ENCODE results near the gene CLASP1.
"Not testable (repeated sequence)": the region's sequence is repeated elsewhere in the genome, so short reads cannot be mapped to it uniquely, and the experiment has no call there.

CLASP1 gene

DNA sequence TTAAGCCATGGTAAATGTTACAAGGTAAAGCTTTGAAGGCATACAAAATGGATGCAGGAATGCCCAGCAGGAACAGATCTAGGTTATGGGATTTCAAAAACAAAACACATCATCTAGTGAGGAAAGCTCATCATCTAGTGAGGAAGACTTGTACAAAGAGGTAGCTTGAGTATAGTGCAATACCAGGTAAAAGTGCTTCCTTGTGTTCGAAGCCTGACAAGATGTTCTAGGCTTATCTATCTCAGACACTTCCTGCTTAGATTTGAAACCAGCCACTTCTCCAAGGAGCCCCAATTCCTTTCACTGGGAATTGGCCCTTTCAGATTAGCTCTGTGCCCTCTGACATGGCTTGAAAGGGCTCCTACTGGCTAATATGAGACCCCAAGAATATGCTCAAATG is 73.0 kb downstream of the CLASP1 start:
- DNase-seq, result no peak

DNA sequence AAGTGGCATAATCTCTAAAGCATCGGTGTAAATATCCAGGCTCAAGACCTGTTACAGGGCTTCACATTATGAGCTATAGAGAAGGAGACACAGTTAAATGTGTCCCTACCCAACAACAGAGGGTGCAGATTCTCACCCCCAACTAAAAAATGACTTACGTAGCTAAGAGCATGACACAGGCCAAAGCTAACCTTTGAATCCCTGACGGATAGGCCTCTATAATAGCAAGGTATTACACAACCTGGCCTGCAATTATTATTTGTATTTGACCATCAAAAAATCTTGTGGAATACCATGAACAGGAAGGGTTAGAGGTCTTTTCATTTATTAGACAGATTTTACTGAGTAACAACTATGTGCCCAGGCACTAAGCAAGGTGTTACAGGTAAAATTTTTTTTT is 73.5 kb downstream of the CLASP1 start:
- DNase-seq, result no peak

DNA sequence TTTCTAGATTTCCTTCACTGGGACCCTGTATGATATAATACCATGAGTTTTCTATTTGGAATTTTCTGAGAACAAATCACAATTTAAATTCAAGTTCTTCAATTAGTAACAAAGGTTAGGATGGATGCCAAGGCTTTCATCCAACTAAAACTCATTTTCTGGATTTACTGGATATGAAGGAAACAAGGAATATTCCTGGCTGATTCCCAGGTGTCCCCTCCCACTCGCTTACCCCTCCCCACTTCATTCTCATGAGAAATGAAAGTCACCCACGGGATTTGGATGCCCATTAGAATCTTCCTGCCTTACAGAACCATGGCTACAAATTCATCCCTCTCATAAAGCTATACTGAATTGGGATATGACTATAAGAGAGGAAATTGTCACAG is 78.6 kb downstream of the CLASP1 start:
- DNase-seq, result no peak

DNA sequence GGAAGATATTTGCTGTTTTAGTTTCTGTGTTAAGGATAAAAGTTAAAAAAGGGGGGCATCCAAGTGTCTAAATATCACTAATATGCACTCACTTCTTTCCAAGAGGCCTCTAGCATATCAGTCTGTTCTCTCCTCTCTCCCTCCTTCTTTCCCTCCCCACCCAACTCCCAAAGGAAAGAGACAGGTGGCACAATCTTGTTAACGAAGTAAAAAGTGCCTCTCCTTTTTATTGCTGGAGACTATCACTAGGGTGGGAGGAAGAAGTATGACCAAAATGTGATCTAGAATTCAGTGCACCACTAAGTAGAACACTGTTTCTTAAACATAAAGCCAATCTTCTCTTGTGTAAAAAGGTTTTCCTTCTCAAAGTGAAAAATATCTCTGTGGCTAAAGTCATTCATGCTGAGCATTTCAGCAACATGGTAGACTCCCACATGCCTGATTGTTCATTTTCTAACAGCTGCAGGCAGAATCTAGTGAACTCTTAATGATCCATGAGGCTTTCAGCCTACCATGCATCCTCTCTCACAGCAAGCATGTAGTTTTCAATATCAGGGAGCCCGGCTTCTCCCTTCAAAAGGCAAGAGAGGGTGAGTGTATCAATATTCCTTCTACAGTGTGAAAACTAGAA is 79.1 kb downstream of the CLASP1 start:
- no peak for DNase-seq

DNA sequence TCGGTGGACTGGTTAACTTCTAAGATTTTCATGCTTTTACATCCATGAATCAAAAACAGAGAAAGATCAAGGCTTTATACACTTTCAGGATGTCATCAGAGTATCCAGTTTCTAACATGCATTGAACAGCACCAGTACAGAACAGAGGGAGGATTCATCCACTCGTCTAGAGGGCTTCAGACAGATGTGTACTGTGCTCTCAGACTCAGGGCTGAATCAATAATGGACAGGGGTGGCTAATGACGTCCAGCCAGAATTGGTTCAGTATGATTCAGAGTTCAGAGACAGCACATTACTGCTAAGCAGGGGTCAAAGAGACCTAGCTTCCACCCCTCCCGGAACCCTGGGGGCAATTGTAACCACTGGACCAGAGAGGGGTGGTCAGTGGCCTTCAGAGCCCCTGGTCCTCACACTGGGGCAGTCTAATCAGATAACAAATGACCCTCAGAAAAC is 81.3 kb downstream of the CLASP1 start:
- no peak for DNase-seq

DNA sequence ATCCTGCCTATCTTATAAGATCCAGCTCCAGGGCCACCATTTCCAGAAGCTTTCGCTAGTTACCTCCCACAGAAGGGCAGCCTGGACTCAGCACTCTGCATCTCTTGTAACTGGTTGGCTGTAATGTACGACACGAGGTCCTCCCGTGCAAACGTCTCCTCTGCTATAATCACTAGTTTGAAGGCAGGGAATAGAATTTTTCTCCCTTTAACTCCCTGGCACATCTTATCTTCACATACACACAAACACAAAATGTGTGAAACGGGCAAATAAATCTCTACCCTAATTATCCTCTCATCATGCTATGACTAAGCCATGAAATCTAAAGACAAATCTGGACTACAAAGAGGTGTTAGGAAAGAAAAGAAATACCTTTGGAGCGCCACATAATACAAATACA is 81.8 kb downstream of the CLASP1 start:
- no peak for DNase-seq

DNA sequence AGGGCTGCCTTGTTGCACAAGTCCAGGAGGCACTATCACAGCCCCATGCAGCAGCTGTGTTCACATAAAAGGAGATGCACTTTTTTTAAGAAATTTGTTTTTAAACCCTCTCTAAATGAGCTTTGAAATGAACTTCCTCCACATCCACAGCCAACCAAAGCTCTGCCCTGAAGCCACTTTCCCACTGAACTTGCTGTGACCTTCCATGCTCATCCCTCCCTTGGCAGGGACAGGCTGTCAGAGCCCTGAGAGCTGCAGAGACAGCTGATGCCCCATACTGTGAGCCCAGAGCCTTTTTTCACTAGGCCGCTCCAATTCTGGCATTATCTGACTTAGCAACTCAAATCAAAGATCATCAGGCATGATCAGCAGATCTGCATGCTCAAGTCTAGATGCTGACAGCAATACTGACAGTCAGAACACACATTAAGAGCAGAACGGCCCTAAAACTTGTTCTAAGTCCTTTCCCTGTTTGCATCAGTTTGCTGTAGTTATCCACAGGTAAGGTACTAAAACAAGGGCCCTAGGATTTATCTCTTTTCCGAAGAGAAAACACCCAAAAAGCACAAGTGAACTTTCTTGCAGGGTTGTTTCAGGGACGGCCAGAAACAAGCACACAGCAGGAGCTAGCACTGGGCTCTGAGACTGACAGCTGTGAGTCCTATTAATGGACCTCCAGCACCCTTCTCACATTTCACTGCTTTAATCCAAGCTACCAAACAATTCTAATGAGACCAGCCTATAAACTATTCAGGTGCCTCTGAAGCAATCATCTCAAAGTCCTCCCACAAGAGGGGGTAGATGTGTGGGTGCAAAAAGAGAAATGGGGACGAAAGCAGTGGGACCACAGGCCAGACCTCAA is 83.6 kb downstream of the CLASP1 start:
- no peak for DNase-seq

DNA sequence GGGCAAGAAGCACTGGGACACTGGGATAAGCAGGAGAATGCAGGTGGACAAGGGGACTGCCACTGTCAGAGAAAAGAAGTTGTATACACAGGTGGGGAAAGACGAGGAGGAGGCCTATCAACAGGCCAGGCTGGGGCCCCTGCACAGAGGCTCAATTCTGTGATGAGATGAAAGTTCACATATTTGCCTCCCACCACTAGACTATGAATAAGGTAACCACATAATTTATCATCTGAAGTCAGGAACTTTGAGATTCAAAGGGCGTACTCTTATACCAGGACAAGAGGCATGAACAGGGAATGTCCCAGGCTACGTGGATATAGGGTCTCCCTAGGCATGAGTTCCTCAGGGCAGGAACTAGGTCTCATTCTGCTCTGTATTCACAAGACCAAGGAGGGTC is 84.4 kb downstream of the CLASP1 start:
- DNase-seq, result no peak

DNA sequence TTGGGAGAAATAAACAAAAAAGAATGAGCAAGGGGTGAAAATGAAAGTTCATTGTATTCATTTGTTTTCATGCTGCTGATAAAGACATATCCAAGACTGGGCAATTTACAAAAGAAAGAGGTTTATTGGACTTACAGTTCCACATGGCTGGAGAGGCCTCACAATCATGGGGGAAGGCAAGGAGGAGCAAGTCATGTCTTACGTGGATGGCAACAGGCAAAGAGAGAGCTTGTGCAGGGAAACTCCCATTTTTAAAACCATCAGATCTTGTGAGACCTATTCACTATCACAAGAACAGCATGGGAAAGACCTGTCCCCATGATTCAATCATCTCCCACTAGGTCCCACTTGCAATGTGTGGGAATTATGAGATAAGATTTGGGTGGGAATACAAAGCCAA is 85.5 kb downstream of the CLASP1 start:
- not testable (repeated sequence) for DNase-seq

DNA sequence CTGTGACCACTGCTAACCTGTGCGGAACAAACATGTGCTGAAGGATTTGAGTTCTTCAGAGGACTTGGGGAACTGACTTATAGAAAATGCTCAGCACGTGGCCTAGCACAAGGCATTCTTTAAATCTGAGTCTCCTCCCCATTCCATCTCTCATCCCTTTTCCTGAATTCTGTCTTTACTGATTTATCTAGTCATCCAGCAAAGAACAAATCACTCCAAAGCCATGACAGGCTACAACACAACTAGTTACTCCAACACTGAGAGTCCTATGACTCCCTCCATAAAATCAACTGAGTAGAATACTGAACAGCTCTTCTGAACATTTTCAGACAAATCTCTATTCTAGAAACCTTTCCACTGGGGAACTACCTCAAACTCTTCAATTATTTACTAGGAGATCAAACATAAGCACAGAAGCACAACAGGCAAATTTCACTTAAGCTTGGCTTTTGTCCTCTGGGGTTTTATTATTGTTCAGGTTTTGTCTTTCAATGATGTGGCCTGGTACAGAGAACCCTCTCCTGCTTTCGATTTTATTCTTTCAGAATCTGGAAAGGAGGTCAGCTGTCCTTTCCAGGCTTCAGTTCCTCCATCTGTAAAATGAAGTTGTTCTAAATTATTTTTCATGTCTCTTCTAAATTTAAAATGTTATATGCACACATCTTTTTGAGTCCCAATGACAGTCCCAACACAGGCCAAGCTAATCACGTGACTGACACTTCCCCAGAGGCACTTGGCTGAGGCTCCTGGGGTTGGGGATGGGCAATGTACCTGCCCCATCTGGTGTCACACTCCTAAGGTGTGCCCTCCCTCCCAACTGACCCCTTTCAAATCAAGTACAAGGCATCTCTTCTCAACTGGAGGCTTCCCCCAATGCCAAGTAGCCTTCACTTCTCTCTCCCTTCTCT is 86.7 kb downstream of the CLASP1 start:
- DNase-seq, result no peak

DNA sequence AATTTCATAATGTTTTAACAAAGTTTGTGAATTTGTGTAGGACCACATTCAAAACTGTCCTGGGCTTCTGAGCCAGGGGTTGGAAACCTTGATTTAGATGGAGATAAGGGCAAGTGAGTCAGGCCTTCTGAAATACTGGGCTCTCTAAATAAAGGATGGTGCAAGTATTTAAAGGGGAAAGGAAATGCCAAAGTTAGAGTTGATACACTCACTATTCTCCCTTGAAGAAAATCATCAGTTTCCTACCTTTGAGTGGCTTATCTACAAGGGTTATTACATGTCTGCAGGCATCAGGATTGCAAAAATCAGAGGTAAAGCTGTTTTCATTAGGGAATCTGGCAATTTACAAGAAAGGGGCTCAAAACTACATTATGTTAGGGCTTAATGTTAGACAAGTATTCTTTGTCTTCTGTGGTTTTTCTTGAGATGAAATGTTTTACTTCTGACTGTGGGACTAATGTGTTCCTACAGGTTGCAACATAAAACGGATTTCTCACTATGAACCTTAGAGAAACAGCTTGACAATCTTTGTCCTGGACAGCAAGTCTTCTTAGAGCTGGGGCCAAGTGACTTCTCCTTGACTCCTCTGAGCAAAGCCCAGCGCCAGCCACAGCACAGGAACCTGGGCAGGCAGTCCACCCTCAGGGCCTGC is 87.5 kb downstream of the CLASP1 start:
- DNase-seq, result no peak

DNA sequence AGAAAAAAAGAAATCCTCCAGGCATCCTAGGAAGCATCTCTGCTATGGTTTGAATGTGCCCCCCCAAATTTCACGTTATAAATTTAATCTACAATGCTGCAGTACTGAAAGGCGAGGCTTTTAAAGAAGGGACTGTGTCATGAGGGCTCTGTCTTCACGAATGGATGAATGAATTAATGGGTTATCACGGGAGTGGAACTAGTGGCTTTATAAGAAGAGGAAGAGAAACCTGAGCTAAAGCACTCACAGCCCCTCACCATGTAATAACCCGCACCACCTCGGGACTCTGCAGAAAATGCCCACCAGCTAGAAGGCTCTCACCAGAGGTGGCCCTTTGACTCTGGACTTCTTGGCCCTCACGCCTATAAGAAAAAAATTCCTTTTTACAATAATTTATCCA is 90.9 kb downstream of the CLASP1 start:
- DNase-seq, result no peak

DNA sequence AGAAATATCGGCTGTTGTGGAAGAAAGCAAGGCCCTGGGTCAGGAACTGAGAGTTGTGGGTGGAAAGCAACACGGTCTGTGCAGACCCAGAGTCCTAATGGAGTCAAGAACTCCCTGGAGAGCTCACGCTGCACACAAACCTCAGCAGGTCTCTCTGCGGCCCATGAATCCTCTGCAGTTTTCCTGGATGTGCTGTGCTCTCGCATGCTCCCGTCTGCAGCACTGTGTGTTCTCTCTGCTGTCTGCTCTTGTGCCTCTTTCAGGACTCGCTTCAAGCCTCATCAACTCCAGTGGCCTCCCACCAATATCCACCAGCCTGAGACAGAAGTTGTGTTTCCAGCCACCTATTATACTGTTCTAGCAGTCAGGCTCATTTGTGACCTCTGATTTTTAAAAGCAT is 94.3 kb downstream of the CLASP1 start:
- no peak for DNase-seq

DNA sequence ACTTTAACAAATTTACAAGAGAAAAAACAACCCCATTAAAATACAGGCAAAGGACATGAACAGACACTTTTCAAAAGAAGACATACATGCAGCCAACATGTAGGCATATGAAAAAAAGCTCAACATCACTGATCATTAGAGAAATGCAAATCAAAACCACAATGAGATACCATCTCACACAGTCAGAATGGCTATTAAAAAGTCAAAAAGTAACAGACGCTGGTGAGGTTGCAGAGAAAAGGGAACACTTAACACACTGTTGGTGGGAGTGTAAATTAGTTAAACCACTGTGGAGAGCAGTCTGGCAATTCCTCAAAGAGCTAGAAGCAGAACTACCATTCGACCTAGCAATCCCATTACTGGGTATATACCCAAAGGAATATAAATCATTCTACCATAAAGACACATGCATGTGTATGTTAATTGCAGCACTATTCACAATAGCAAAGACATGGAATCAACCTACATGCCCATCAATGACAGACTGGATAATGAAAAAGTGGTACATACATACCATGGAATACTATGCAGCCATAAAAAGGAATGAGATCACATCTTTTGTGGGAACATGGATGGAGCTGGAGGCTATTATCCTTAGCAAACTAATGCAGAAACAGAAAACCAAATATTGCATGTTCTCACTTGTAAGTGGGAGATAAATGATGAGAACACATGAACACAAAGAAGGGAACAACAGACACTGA is 96.6 kb downstream of the CLASP1 start:
- not testable (repeated sequence) for DNase-seq

DNA sequence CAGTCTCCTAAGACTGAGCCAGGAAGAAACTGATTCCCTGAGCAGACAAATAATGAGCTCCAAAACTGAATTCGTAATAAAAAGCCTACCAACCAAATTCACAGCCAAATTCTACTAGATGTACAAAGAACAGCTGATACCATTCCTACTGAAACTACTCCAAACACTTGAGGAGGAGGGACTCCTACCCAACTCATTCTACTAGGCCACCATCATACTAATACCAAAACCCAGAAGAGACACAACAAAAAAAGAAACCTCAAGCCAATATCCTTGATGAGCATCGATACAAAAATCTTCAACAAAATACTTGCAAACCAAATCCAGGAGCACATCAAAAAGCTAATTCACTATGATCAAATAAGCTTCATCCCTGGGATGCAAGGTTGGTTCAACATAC is 98.6 kb downstream of the CLASP1 start:
- DNase-seq, result no peak

DNA sequence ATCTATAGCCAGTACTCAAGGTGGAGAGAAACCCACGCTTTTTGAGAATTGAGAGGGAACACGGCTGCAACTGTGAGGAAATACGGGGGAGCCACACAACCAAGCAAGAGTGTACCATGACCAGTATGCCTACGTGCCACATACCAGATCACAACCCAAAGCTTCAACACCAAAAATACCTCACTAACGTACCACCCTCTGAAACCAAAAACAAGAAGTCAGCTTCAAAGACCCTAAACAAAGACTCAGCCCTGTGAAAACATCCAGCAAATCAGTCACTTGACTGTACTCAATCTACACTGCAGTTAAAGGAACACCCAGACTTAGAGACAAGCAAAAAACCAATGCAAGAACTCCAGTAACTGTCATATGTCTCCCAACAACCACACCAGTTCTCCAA is 101.6 kb downstream of the CLASP1 start:
- DNase-seq, result no peak

DNA sequence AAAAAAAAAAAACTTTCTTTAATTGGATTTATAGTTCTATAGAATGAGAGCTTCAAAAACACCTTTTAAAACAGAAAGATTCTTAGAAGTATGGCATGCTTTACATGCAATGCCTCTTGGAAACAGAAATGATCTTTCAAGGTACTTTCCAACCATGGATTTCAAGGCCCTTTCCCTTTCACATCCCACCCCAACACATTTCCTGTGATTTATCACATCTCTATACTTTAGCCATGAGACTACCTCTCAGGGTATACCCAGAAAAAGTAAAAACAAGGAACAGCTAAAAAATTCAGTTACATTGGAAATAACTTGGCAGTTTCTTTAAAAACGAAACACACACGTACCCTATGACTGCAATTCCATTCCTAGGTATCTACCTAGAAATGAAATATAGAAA is 103.3 kb downstream of the CLASP1 start:
- no peak for DNase-seq

DNA sequence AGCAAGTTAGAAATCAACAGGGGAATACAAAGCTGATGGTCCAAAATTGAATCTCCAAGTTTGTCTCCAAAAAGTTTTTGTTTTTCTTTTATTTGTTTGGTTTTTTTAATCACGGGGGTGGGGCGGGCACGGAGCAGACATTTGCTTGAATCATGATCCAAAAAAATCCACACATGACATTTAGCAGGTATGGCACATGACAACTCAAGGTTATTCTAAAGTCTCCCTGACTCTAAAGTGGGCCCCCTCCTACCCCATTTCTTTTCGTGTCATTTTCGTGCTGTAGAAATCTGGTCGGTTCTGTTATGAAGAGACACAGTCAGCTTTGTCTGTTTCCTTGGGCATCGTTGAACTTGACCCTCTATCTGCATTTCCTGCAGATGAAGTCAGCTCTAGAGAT is 104.0 kb downstream of the CLASP1 start:
- no peak for DNase-seq

DNA sequence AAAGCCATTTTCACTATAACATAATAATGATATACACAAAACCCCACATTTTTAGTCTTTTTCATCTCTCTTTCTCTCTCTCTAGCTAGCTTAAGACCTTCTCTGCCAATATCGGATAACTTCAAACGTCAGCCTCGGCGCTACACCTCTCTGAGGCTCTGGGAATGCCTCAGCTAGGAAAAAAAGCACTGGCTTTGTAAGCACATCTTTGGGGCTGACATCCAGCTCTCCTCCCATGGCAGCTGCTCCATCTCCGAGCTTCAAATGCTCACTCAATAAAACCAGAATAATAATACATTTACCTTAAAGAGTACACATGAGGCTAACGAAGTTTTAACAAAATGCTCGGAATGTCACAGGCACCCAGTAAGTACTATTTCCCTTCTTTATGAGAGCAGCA is 107.8 kb downstream of the CLASP1 start:
- no peak for DNase-seq

DNA sequence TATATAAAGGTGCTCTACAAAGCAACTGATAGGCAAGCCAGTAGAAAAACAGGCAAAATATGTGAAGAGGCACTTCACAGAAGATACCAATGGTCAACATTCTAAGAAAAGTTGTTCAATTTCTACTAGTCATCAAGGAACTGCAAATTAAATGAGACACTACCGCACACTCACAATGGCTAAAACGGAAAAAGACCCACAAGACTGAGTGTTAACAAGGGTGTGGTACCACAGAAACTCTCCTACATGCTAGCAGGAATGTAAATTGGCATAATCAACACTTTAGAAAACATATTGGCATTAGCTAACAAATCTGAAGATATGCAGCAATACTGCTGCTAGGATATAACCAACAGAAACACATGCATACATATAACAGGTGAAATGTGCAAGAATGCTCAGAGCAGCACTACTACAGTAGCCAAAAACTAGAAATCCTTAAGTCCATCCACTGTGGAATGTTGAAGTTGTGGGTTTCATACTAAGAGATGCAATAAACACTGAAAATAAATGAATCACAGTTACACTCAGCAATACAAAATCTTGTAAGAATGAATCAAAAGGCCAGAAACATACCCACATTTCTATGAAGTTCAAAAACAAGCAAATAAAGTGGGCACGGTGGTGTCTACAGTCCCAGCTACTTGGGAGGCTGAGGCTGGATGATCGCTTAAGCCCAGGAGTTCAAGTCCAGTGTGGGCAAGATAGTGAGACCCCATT is 109.4 kb downstream of the CLASP1 start:
- DNase-seq, result no peak

DNA sequence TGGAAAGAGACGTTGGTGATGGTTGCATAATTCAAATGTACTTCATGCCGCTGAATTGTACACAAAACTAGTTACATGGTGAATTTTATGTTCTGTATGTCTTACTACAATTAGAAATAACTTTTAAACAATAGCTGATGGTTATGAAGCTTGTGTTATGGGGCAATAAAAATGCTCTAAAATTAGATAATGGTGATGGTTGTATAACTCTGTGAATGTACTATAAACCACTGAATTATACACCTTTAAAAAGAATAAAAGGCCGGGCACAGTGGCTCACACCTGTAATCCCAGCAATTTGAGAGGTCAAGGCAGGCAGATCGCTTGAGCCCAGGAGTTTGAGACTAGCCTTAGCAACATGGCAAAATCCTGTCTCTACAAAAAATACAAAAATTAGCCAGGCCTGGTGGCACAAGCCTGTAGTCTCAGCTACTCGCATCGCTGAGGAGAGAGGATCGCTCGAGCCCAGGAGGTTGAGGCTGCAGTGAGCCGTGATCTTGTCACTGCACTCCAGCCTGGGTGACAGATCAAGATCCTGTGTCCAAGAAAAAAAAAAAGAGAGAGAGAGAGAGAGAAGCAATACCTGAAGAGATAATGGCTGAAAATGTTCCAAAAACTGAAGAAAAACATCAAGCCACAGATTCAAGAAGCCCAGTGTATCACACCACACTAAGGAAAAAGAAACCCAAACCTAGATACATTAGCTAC is 112.3 kb downstream of the CLASP1 start:
- no peak for DNase-seq
